ENCODE measurements around the gene MTFP1.
"Not testable (repeated sequence)": the region's sequence is repeated elsewhere in the genome, so short reads cannot be mapped to it uniquely, and the experiment has no call there.

The MTFP1 gene

GRCh38 chr22:30427871-30428270, 2.3 kb downstream of the MTFP1 start:
- no peak for DNase-seq

DNA sequence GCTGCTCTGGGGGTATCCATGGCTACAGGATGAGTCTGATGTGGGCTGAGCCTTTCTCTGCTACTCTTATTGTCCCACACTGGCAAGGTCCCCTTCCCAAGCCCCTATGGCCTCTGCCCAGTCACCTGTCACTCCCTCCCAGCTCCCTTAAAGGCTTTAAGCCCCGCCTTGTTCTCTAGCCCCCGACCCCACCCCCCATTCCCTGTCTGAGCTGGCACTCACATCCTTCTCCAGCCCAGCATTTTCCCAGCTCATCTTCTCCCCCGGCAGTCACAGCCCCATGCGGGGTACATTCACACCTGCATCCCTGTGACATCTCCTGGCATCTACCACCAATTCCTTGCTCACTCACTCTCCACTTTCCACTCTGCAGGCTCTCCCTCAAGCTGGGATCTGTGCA, 4.3 kb downstream of the MTFP1 start:
- no peak for DNase-seq

GRCh38 chr22:30430933-30431332, 5.4 kb downstream of the MTFP1 start:
- DNase-seq = no peak

GRCh38 chr22:30432096-30432495, 6.5 kb downstream of the MTFP1 start:
- no peak for DNase-seq

DNA sequence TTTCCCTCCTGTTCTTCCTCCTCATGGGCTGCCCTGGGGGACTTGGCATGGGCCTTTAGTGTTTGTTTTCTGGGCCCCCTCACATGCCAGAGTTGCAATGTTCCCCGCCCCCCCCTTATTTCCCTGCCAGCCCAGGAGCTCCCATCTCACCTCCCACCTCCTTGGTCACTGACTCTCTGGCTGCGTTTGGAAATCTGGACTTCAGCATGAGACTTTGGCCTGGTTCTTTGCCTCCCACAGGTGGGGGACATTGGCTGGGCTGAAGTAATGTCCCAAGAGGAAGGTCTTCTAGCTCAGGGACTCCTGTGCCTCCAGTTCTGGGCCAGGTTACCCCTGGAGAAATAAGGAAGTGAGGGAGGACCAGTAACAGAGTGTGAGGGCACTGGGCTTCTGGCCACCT, 7.0 kb downstream of the MTFP1 start:
- no peak for DNase-seq

DNA sequence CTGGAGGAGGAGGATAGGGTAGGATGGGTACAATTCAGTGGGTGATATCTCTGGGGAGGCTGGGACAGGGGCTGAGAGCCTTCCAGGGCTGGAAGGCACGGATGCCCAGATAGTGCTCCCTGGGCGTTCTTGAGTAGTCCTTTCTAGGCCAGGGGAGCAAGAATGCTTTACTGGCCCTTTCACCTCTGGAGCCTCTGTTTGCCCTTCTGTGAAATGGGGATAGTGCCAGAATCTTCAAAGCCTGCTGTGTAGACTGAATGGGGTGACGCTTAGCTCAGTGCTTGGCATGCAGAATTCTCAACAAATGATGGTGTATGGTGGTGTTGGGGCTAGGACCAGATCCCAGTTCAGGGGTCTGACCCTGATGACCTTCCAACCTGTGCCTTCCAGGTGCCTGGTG, 7.7 kb downstream of the MTFP1 start:
- DNase-seq = no peak

DNA sequence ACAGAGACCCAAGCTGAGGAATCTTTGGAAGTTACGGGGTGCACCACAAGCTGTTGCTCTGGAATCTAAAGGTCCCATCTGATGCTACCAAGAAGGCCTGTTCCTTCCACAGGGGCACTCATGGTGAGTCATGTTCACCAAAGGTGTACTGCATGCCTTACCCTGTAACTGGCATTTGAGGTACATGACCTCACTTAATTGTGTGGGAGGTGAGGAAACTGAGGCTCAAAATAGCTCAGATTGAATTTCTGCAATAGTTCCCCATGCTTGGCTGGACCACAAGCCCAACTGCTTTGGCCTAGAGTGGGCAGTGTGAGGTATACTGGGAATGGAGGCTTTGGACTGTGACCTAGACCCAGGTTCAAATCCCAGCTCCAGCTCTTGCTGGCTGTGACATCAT, 8.2 kb downstream of the MTFP1 start:
- no peak for DNase-seq

GRCh38 chr22:30434843-30435242, 9.3 kb downstream of the MTFP1 start:
- no peak for DNase-seq

- no peak for DNase-seq
Observed at GRCh38 chr22:30435674-30436126, 10.1 kb downstream of the MTFP1 start.

- DNase-seq = no peak
Observed at GRCh38 chr22:30436196-30436595, 10.6 kb downstream of the MTFP1 start.

- no peak for DNase-seq
Observed at GRCh38 chr22:30438559-30438958, 13.0 kb downstream of the MTFP1 start.

GRCh38 chr22:30439226-30439625, 13.7 kb downstream of the MTFP1 start:
- DNase-seq = no peak

GRCh38 chr22:30439836-30440235, 14.3 kb downstream of the MTFP1 start:
- DNase-seq = no peak

- DNase-seq = no peak
Observed at GRCh38 chr22:30441088-30441487, 15.5 kb downstream of the MTFP1 start.

GRCh38 chr22:30444632-30445437, 19.3 kb downstream of the MTFP1 start:
- peak in 1 of 2 experiments; percentile 34 for DNase-seq

- DNase-seq = no peak
Observed at GRCh38 chr22:30445438-30446145, 20.0 kb downstream of the MTFP1 start.

GRCh38 chr22:30447656-30448055, 22.1 kb downstream of the MTFP1 start:
- no peak for DNase-seq

DNA sequence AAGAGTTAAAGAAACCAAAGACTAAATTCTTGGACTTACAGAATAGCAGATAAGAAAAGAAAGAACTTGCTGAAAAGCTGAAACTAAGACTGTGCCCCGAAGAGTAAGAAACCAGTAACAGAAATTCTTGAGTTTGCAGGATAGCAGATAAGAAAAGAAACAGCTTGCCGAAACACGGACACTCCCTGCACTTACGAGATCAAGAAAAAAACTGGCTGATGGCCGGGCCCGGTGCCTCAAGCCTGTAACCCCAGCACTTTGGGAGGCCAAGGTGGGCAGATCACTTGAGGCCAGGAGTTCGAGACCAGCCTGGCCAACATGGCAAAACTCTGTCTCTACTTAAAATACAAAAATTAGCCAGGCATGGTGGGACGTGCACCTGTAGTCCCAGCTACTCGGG, 25.9 kb downstream of the MTFP1 start:
- DNase-seq = not testable (repeated sequence)

- DNase-seq = no peak
Observed at GRCh38 chr22:30452861-30453260, 27.3 kb downstream of the MTFP1 start.

DNA sequence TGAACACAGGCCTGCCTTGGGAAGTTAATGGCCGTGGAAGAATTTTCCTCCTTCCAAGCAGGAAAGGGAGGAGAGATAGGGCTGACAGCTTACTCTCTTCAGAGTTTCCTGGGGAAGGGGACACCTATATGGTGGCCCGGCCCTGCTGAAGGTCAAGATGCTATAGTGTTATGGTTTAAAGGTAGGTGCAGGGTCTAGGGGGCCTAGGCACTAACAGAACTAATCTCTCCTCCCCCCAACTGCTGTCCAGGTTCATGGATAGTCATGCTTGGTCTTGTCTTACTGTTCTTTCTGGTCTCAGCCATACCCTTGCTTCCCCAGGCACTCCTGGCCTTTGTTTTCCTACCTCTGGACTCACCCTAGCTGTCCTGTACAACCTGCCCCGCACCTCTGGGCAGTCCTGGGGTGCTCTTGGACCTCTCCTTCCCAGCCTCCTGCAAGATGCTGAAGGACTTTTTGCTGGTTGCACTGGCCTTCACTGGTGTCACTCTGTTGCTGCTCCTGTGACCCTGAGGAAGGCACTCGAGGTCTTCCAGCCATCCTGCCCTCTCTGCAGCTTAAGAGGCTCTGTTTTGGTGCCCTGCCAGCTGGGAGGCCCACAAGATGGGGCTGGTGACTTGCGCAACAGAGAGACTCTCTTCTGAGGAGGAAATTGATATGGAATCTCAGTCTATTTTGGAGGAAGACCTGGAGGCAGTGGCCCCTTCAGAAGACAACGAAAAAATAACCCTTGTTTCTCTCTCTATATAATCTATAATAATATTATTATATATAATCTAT, 28.4 kb downstream of the MTFP1 start:
- no peak for DNase-seq

DNA sequence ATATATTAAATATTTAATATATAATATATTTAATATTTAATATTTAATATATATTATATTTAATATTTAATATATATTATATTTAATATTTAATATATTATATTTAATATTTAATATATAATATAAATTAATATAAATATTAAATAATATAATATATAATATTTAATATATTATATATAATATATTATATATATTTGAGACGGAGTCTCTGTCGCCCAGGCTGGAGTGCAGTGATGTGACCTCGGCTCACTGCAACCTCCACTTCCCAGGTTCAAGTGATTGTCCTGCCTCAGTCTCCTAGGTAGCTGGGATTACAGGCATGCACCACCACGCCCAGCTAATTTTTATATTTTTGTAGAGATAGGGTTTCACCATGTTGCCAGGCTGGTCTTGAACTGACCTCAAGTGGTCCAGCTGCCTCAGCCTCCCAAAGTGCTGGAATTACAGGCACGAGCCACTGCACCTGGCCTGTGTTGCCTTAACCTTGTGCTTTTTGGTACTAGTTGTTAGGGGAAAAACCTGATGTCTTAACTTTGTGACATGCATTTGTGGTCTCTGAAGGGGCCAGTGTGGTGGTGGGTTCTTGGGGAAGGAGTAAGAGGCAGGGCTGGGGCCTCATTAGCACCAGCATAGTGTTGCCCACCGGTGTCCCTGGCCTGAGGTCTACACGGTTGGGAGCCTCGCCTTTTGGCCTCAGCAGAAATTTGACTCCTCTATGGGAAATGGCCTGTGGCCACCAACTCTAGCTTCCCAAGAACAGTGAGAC, 29.7 kb downstream of the MTFP1 start:
- DNase-seq = no peak

- no peak for DNase-seq
Observed at GRCh38 chr22:30457981-30458380, 32.4 kb downstream of the MTFP1 start.
